ENCODE data around the gene NINJ2. TPM values are rescaled to one million over a fixed set of nuclear protein-coding genes. Genes with fewer than 3 reads are reported as not detected.

NINJ2 gene
- total and polyA plus RNA-seq, 7 donors = 11.8 to 66.6 (median 33.1) TPM

GRCh38 chr12:559906-560455 is 103.3 kb downstream of the NINJ2 start:
- Histone ChIP-seq H3K27ac (no peak overlapping the region), H3K27me3 (ENCODE audit: insufficient read depth in 3 of 3, low read length in 2 of 3) (no peaks in the 10 kb centered on the region), H3K4me3 (no peak overlapping the region), H3K4me1 (no peaks in the 10 kb centered on the region), H3K36me3 (ENCODE audit: insufficient read depth in 1 of 2, low read depth in 1 of 2) (no peaks in the 10 kb centered on the region), H3K9me3 (no peaks in the 10 kb centered on the region)
- WGBS, 3 donors = 86 to 88% (median 87%) methylated on average over 14 of the region's 14 CpGs
- DNase-seq (no peak), ATAC-seq (no peak)
- TF ChIP-seq CTCF (IDR thresholded peaks at IDR 0.05) = no peak
- intact Hi-C loops (cut with DNase I) = loop anchor here (10.0 kb wide), 2 partner anchors 535 to 1025 kb away; no protein-coding TSS in a partner anchor

GRCh38 chr12:559208-559905 is 103.9 kb downstream of the NINJ2 start:
- no peaks in the 10 kb centered on the region for H3K36me3 ChIP-seq (ENCODE audit: insufficient read depth in 1 of 2, low read depth in 1 of 2)
- no peak overlapping the region for H3K4me3 ChIP-seq
- H3K9me3 ChIP-seq = no peaks in the 10 kb centered on the region
- ATAC-seq = no peak
- no peak for TF ChIP-seq CTCF (IDR thresholded peaks at IDR 0.05)
- WGBS, 3 donors = 86 to 90% (median 87%) methylated on average over 21 of the region's 21 CpGs
- H3K27me3 ChIP-seq (ENCODE audit: insufficient read depth in 3 of 3, low read length in 2 of 3) = no peaks in the 10 kb centered on the region
- H3K27ac ChIP-seq = no peak overlapping the region
- no peaks in the 10 kb centered on the region for H3K4me1 ChIP-seq
- no peak for DNase-seq
- intact Hi-C loops (cut with DNase I) = no loop called here

- DNase-seq (no peak), ATAC-seq (no peak)
- H3K27ac ChIP-seq = no peak overlapping the region
- H3K36me3 ChIP-seq (ENCODE audit: insufficient read depth in 1 of 2, low read depth in 1 of 2) = no peaks in the 10 kb centered on the region
- intact Hi-C loops (cut with DNase I) = no loop called here
- WGBS, 3 donors = 75 to 77% (median 77%) methylated on average over 4 of the region's 4 CpGs
- H3K4me3 ChIP-seq = no peak overlapping the region
- H3K4me1 ChIP-seq = no peaks in the 10 kb centered on the region
- TF ChIP-seq CTCF (IDR thresholded peaks at IDR 0.05) = no peak
- no peaks in the 10 kb centered on the region for H3K9me3 ChIP-seq
- no peaks in the 10 kb centered on the region for H3K27me3 ChIP-seq (ENCODE audit: insufficient read depth in 3 of 3, low read length in 2 of 3)
These were observed 104.7 kb downstream of the NINJ2 start for GRCh38 chr12:558580-558979.

GRCh38 chr12:556498-556897 is 106.7 kb downstream of the NINJ2 start:
- Histone ChIP-seq H3K4me1 (no peaks in the 10 kb centered on the region), H3K4me3 (no peak overlapping the region), H3K36me3 (ENCODE audit: insufficient read depth in 1 of 2, low read depth in 1 of 2) (no peaks in the 10 kb centered on the region), H3K9me3 (no peaks in the 10 kb centered on the region), H3K27me3 (ENCODE audit: insufficient read depth in 3 of 3, low read length in 2 of 3) (no peaks in the 10 kb centered on the region), H3K27ac (no peak overlapping the region)
- no peak for DNase-seq
- intact Hi-C loops (cut with DNase I) = no loop called here
- 83 to 94% (median 88%) methylated on average over 20 of the region's 20 CpGs for WGBS, 3 donors
- TF ChIP-seq CTCF (IDR thresholded peaks at IDR 0.05) = no peak
- no peak for ATAC-seq

- no peaks in the 10 kb centered on the region for H3K27me3 ChIP-seq (ENCODE audit: insufficient read depth in 3 of 3, low read length in 2 of 3)
- WGBS, 3 donors = 67 to 76% (median 70%) methylated on average over 8 of the region's 8 CpGs
- intact Hi-C loops (cut with DNase I) = no loop called here
- no peaks in the 10 kb centered on the region for H3K9me3 ChIP-seq
- H3K36me3 ChIP-seq (ENCODE audit: insufficient read depth in 1 of 2, low read depth in 1 of 2) = no peaks in the 10 kb centered on the region
- no peaks in the 10 kb centered on the region for H3K4me1 ChIP-seq
- H3K4me3 ChIP-seq = no peak overlapping the region
- ATAC-seq = no peak
- DNase-seq = no peak
- TF ChIP-seq CTCF (IDR thresholded peaks at IDR 0.05) = no peak
- no peak overlapping the region for H3K27ac ChIP-seq
These were observed 109.3 kb downstream of the NINJ2 start for GRCh38 chr12:554001-554285.
